Measurements from ENCODE around the gene FAM13A. TPM values are rescaled to one million over a fixed set of nuclear protein-coding genes. Genes with fewer than 3 reads are reported as not detected.
A peak's percentile ranks its signal among the peaks of the same experiment; 100 is the strongest.

The FAM13A gene
- total and polyA plus RNA-seq, 2 of the 4 experiments (the other 2 are of a cell fraction): 13.1 to 22.0 TPM

GRCh38 chr4:88765729-88766128 is 291.3 kb downstream of the FAM13A start:
- Histone ChIP-seq H2AFZ (replicated peaks; ENCODE audit: low read length, poor library complexity) (no peak overlapping the region), H2AK9ac (replicated peaks; ENCODE audit: low read depth, low read length, poor library complexity) (no peak overlapping the region), H3K4me2 (ENCODE audit: low read depth, low read length) (no peak overlapping the region), H4K91ac (ENCODE audit: insufficient read depth, low read depth, low read length) (no peak overlapping the region), H2BK15ac (ENCODE audit: low read depth, low read length) (no peak overlapping the region), H2AK5ac (ENCODE audit: low read depth, low read length) (no peak overlapping the region), H3K14ac (replicated peaks; ENCODE audit: low read depth, low read length) (no peak overlapping the region), H3K9me1 (ENCODE audit: insufficient read depth, low read length) (peaks cover 5% of the 10 kb centered on the region), H3K9me3 (ENCODE audit: control insufficient read depth, insufficient read depth, low read length) (no peaks in the 10 kb centered on the region), H3K79me1 (ENCODE audit: low read depth in 1 of 2, low read length in 2 of 2) (no peaks in the 10 kb centered on the region), H3K4me1 (ENCODE audit: control insufficient read depth, insufficient read depth, low read length) (no peaks in the 10 kb centered on the region; the same call in 1 of the 2 replicates), H3K4me3 (ENCODE audit: insufficient read depth, low read depth, low read length) (no peak overlapping the region), H3K36me3 (ENCODE audit: control insufficient read depth, insufficient read depth, low read length) (peaks cover 6% of the 10 kb centered on the region), H3K18ac (ENCODE audit: low read depth, low read length) (no peak overlapping the region), H4K20me1 (ENCODE audit: insufficient read depth, low read length) (no peaks in the 10 kb centered on the region), H3K56ac (ENCODE audit: extremely low read depth, insufficient read depth, low read length) (no peak overlapping the region), H3K9ac (ENCODE audit: low read depth, low read length) (no peak overlapping the region), H3K27me3 (ENCODE audit: control insufficient read depth, insufficient read depth, low read length) (no peaks in the 10 kb centered on the region), H3K23ac (ENCODE audit: low read depth, low read length) (no peak overlapping the region), H4K5ac (ENCODE audit: low read depth, low read length) (no peak overlapping the region), H2BK20ac (ENCODE audit: low read depth, low read length) (no peak overlapping the region), H2BK120ac (ENCODE audit: low read depth, low read length) (no peak overlapping the region), H3K4ac (ENCODE audit: low read depth, low read length) (no peak overlapping the region), H2BK5ac (ENCODE audit: low read depth, low read length, poor library complexity, severe bottlenecking) (no peak overlapping the region), H3K27ac (ENCODE audit: insufficient read depth, low read length) (no peak overlapping the region), H4K8ac (ENCODE audit: low read depth in 2 of 2, low read length in 2 of 2) (no peak overlapping the region)
- WGBS, 2 experiments (ENCODE audit: extremely low coverage in 2 of 2, insufficient read length in 1 of 2): no CpG with 5 or more reads among the region's 2 CpGs
- ATAC-seq (ENCODE audit: low read depth) (peak; percentile 95), DNase-seq (peak; percentile 84)
- POLR2A ChIA-PET (ENCODE audit: unreplicated experiment): no interaction called here
- CTCF ChIA-PET: interaction anchor here (0.8 kb wide), 1 partner anchor 10 kb away, joined by 3 read pairs; no protein-coding TSS in a partner anchor
- intact Hi-C loops (cut with micrococcal nuclease) (no loop called here), dilution Hi-C loops (cut with HindIII; ENCODE audit: low sequenced_read_pairs, unreplicated experiment) (no loop called here), in situ Hi-C loops (cut with MboI; ENCODE audit: low sequenced_read_pairs) (no loop called here)
- TF ChIP-seq, protein P1, sequence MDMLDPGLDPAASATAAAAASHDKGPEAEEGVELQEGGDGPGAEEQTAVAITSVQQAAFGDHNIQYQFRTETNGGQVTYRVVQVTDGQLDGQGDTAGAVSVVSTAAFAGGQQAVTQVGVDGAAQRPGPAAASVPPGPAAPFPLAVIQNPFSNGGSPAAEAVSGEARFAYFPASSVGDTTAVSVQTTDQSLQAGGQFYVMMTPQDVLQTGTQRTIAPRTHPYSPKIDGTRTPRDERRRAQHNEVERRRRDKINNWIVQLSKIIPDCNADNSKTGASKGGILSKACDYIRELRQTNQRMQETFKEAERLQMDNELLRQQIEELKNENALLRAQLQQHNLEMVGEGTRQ (IDR thresholded peaks at IDR 0.05; ENCODE audit: low read depth, low read length): no peak
- peak; percentile 77 for TF ChIP-seq FOS (IDR thresholded peaks at IDR 0.05; ENCODE audit: low read depth, low read length)
- TF ChIP-seq MXI1 (IDR thresholded peaks at IDR 0.05; ENCODE audit: borderline replicate concordance, low read depth, low read length): peak; percentile 78
- 0 out of 2 replicates have a peak, but pooled peaks have one; percentile 24 for TF ChIP-seq CEBPB (IDR thresholded peaks at IDR 0.05; ENCODE audit: low read depth, low read length)
- peak; percentile 86 for TF ChIP-seq BHLHE40 (IDR thresholded peaks at IDR 0.05; ENCODE audit: low read depth, low read length)
- no TSS peak for BruUV-seq (replicated peaks)

Data from IMR-90 (cell line).